COR-L47 (cell line): ENCODE data around the gene ADGRG1.
"Not testable (repeated sequence)": the region's sequence is repeated elsewhere in the genome, so short reads cannot be mapped to it uniquely, and the experiment has no call there.

Experiments
- DNase-seq: peaks from one replicate; lab custom pipeline; 2025; lab: John Stamatoyannopoulos, UW

Gene ADGRG1

GRCh38 chr16:57628008-57628781, at the start of gene ADGRG1:
ADGRG1 (plus strand) TSS chr16:57628630; CDS start chr16:57650288, 21,658 bp downstream.
- DNase-seq = no peak

GRCh38 chr16:57579361-57579665, 49.1 kb upstream of the ADGRG1 start:
- DNase-seq = no peak

DNA sequence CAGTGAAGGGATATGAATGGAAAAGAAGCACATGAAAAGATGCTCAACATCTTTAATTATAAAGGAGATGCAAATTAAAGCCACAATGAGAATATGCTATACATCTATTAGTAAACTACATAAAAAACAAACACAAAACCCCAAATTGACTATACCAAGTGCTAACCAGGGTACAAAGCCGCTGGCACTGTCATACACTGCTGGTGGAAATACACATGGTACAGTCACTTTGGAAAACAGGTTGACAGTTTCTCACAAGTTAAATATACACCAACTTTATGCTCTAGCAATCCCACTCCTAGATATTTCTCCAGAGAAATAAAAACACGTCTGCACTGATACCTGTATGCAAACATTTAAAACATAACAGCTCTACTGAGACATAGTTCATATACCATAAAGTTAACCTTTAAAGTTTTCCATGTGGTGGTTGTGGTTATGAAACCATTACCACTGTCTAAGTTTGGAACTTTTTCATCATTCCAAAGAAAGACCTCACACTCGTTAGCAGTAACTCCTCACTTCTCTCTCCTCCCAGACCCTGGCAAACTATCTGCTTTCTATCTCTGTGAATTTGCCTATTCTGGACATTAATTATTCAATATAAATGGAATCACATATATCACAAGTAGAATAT, 43.3 kb upstream of the ADGRG1 start:
- DNase-seq = no peak

GRCh38 chr16:57588831-57589230, 39.6 kb upstream of the ADGRG1 start:
- no peak for DNase-seq

GRCh38 chr16:57589374-57589773, 39.1 kb upstream of the ADGRG1 start:
- DNase-seq = no peak

DNA sequence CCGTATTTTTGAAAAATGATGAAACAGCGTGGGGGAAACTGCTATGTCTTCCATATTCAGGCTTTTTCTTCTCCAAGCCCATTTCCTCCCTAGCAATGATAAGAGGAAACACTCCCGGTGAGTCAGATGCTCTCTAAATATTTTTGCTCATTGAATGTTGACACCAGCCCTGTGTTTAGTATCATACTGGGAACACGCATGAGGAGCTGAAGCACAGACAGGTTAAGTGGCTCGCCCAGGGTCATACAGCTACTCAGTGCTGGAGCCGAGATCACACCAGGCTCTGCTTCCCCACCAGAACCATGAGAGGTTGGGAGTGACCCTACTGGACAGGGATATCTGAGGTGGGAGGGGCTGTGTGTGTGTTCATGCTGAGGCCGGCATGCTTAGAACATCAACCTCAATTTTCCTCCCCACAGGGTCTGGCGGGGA, 37.8 kb upstream of the ADGRG1 start:
- DNase-seq = no peak

- DNase-seq = peak; percentile 60
Observed at GRCh38 chr16:57591086-57591869, 37.2 kb upstream of the ADGRG1 start.

DNA sequence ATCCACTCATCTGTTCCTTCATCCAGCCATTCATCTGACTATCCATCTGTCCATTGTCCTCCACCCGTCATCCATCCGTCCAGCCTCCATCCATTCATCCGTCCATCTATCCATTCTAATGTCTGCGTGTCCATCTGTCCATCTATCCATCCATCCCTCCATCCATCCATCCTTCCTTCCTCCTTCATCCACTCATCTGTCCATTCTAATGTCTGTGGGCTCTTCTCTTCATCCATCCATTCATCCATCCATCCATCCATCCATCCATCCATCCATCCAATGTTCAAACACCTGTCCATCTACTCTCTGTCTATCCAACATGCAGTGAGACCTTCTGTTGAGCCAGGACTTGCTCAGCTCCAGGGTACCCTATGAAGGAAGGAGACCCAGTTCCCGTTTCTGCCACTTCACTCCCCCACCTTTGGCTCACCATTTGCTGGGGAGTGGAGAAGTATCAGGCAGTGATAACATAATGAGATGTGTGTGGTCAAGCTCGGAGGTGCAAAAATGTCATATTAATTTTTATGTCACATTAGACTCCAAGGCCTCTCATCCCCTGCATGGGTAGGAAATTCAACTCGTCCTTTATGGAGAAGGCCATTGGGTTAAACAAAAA, 36.5 kb upstream of the ADGRG1 start:
- no peak for DNase-seq

GRCh38 chr16:57592591-57593003, 35.8 kb upstream of the ADGRG1 start:
- DNase-seq = no peak

- no peak for DNase-seq
Observed at GRCh38 chr16:57593021-57593420, 35.4 kb upstream of the ADGRG1 start.

GRCh38 chr16:57593990-57594389, 34.4 kb upstream of the ADGRG1 start:
- DNase-seq = no peak

GRCh38 chr16:57594531-57595031, 33.8 kb upstream of the ADGRG1 start:
- no peak for DNase-seq

- DNase-seq = not testable (repeated sequence)
Observed at GRCh38 chr16:57596234-57596633, 32.2 kb upstream of the ADGRG1 start.

- DNase-seq = no peak
Observed at GRCh38 chr16:57598437-57598836, 30.0 kb upstream of the ADGRG1 start.

GRCh38 chr16:57600048-57600835, 28.2 kb upstream of the ADGRG1 start:
- peak; percentile 45 for DNase-seq

- no peak for DNase-seq
Observed at GRCh38 chr16:57600952-57601580, 27.4 kb upstream of the ADGRG1 start.

DNA sequence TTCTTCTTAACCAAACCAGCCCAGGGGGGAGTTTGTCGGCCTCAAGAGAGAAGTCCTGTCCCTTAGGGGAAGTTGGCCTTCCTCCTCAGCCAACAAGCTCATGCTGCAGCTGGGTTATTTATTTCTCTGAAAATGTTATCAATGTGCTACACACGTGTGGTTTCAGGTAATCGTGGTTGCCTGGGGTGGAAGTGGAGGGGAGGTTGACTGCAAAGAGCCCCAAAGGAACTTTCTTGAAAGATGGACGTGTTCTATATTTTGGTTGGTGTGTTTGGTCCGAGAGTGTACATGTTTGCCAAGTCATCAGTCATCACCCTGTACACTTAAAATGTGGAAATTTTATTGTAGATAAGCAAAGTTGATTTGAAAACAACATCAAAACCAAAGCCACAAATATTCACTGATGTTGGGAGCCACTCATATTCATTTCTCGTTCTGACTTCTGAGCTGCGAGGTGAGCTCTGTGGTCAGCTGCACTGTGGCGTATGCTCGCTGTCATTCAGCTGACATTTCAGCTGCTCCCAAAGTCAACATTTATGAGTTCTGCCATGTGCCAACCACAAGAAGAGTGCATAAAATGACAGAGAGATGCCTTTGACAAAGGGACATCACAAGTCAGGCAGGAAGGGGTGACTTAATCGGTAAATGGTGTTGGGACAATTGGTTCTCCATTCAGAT, 26.5 kb upstream of the ADGRG1 start:
- peak; percentile 12 for DNase-seq

DNA sequence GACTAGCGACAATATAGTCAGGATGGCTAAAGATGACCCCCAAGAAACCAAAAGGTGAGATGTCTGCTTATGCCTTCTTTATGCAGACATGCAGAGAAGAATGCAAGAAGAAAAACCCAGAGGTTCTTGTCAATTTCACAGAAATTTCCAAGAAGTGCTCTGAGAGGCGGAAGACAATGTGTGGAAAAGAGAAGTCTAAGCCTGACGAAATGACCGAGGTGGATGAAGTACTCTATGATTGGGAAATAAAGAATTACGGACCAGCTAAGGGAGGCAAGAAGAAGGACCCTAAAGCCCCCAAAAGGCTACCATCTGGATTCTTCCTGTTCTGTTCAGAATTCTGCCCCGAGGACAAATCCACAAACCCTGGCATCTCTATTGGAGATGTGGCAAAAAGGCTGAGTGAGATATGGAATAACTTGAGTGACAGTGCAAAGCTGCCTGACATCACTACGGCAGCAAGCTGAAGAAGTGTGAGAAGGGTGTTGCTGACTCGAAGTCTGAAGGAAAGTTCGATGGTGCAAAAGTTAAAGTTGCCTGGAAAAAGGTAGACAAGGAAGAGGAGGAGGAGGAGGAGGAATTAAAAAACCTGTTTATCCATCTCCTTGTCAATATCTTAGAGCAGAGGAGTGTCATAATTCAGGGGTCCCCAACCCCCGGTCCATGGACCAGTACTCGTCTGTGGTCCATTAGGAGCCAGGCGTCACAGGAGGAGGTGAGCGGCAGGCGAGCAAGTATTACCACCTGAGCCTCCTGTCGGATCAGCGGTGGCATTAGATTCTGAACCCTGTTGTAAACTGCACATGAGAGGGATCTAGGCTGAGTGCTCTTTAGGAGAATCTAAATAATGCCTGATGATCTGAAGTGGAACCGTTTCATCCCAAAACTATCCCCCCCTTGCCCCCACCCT, 25.1 kb upstream of the ADGRG1 start:
- no peak for DNase-seq

DNA sequence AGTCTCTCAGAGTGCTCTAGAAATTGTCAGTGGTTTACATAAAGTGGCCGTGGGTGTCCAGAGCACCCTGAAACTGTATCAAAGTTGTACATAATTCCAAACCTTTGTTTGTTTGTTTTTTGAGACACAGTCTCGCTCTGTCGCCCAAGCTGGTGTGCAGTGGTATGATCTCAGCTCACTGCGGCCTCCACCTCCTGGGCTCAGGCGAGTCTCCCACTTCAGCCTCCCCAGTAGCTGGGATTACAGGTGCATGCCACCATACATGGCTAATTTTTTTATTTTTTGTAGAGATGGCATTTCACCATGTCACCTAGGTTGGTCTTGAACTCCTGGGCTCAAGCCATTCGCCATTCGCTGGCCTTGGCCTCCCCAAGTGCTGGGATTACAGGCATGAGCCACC, 24.3 kb upstream of the ADGRG1 start:
- no peak for DNase-seq
